Measurements from ENCODE around the gene MOBP.

The MOBP gene

DNA sequence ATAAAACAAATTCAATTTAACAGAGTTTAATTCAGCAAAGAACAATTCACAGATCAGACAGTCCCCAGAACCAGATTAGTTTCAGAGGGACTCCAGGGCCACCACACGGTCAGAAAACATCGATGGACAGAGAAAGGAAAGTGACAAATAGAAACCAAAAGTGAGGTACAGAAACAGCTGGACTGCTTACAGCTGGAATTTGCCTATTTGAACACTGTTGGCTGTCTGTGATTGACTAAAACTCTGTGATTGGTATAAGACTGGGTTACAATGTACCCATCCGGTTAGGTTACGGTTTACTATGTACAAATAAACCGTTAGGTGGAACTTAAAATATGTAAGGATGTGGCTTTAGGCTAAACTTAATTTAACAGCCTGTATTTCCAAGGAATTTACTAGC is 30.3 kb downstream of the MOBP start:
- Mint-ChIP-seq H3K4me1 (peaks cover 0 to 3% of the 10 kb centered on the region in 2 donors), H3K9me3 (no peaks in the 10 kb centered on the region), H3K27ac (no peak overlapping the region), H3K27me3 (peaks cover 34 to 43% of the 10 kb centered on the region in 2 donors), H3K4me3 (no peak overlapping the region), H3K36me3 (no peaks in the 10 kb centered on the region)
- ATAC-seq (replicated peaks) (no peak), DNase-seq (no peak)

DNA sequence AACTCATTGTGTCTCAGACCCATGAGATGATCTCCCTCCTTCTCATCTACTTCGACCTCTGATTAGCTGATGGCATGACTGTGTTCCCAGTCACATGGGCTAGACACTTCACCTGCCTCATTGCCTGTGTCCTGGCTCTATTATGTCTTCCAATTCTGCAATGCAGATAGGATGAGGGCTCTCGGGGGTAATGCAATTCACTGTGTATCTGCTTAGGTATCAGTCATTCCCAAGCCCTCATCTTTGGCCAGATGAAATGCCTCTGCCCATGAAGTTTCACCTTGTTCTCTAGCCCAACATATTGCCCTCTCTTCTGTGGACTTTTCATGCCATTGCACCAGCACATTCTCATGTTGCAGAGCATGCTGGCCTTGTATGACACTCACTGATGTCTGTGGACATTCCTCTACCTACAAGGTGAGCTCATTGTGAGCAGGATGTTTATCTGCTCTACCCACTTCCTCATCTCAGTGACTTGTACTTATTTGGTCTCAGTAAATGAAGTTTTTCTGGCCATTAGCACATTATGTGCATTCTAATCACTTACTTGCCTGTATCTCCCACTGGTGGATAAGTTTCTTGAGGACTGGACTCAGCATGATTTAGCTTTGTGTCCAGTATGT is 32.3 kb downstream of the MOBP start:
- no peaks in the 10 kb centered on the region for H3K9me3 Mint-ChIP-seq
- H3K27ac Mint-ChIP-seq = no peak overlapping the region
- H3K4me3 Mint-ChIP-seq = no peak overlapping the region
- no peak for DNase-seq
- H3K36me3 Mint-ChIP-seq = no peaks in the 10 kb centered on the region
- ATAC-seq (replicated peaks) = no peak
- H3K27me3 Mint-ChIP-seq = peaks cover 37 to 56% of the 10 kb centered on the region in 2 donors
- H3K4me1 Mint-ChIP-seq = peaks cover 0 to 3% of the 10 kb centered on the region in 2 donors

DNA sequence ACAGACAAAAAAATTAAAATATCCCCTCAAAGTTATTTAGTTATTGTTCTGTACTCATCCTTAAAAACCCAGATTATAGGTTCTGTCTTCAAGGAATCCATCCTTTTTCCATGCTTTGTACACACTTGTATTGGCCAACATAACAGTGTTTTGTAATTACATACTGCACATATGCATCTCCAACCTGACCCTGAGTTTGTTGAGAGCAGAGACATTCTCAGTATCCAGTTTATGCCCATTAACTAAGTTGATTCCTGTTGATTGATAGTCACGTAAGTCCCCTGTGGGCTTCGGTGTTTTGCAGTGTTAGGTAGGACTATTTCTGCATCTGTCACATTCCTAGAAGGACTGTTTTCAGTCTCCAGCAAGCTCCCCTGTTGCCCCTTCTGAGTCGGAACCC is 33.6 kb downstream of the MOBP start:
- no peaks in the 10 kb centered on the region for H3K9me3 Mint-ChIP-seq
- peaks cover 37 to 56% of the 10 kb centered on the region in 2 donors for H3K27me3 Mint-ChIP-seq
- H3K4me1 Mint-ChIP-seq = peaks cover 0 to 3% of the 10 kb centered on the region in 2 donors
- H3K27ac Mint-ChIP-seq = no peak overlapping the region
- H3K36me3 Mint-ChIP-seq = no peaks in the 10 kb centered on the region
- no peak overlapping the region for H3K4me3 Mint-ChIP-seq
- ATAC-seq (replicated peaks) = no peak
- no peak for DNase-seq

DNA sequence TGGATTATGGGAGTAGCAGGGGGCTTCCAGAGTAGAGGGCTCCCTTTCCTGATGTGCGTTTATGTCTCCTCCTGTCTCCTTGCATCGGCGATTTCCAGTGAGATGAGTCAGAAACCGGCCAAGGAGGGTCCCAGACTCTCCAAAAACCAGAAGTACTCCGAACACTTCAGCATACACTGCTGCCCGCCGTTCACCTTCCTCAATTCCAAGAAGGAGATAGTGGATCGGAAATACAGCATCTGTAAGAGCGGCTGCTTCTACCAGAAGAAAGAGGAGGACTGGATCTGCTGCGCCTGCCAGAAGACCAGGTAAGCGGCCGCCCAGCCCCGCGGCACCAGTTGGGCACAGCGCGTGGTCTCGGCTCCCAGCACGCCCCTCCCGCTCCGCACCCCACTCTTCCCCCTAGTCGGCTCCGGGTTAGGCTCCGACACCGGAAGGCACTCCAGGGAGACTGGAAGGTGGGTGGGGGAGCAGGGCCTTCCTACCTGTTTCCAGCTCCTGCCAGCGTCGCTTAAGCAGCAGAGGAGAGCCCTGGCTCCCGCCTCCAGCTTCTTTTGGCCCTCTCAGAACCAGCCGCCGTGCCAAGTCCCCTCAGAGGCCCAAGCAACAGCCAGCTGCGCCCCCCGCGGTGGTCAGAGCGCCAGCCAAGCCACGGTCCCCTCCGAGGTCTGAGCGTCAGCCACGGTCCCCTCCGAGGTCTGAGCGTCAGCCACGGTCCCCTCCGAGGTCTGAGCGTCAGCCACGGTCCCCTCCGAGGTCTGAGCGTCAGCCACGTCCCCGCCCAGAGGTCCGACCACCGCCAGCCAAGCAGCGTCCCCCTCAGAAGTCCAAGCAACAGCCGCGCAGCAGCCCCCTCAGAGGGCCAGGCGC is 34.7 kb downstream of the MOBP start:
- Mint-ChIP-seq H3K4me1 (peaks cover 0 to 3% of the 10 kb centered on the region in 2 donors), H3K4me3 (no peak overlapping the region), H3K27me3 (peaks cover 34 to 54% of the 10 kb centered on the region in 2 donors), H3K27ac (no peak overlapping the region), H3K9me3 (no peaks in the 10 kb centered on the region), H3K36me3 (no peaks in the 10 kb centered on the region)
- no peak for ATAC-seq (replicated peaks)
- no peak for DNase-seq

DNA sequence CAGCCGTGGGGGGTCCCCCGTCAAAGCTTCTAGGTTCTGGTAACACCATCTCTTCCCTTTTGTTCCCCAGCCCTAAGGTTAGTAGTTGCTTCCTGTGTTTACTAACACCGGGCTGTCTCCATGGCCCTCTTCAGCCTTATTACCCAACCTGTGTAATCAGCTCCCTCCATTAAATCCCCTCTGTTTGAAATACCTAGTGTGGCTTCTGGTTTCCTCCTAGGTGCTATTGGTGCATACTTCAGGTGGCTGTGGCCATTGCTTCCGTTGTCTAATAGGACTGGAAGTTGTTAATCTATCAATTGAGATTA is 35.3 kb downstream of the MOBP start:
- Mint-ChIP-seq H3K9me3 (no peaks in the 10 kb centered on the region), H3K36me3 (no peaks in the 10 kb centered on the region), H3K4me3 (no peak overlapping the region), H3K27me3 (peaks cover 32 to 51% of the 10 kb centered on the region in 2 donors), H3K4me1 (peaks cover 0 to 3% of the 10 kb centered on the region in 2 donors), H3K27ac (no peak overlapping the region)
- DNase-seq (no peak), ATAC-seq (replicated peaks) (no peak)

DNA sequence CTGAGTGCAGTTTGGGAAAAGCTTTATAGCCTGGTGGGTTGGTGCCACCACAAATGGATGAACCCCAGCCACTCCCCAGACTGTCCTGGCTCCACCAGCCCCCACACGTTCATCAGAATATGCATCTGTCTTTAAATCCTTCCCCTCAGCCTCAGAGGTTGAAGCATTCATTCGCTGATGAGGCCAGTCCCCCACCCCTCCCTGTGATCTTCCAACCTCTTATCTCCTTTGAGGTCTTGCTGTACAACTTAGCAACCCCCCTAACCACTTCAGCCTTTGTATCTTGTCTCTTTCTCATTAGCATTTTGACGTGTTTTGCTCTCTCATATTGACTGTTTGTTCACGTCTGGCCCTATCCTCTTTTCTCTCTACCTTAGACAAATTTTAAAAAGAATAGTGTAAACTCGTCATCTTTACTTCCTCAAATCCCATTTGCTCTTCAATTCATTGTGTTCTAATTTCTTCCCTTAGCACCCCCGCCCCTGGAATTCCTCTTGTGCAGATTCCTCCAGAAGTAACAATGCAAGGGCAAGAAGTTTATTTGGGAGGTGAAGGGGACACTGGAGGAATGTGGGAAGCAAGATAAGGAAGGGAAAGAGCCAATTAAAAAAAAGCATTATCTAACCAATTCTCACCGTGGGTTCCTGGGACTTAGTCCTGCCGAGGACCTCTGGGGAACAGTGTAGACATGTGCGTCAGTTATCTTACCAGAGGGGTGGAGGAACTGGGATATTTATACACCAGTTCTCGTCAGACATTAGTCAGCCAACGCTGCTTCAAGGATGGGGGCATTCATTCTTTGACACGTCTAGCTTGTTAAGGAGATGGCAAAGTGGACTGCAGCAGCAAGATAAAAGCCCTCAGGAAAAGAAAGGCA is 38.6 kb downstream of the MOBP start:
- Mint-ChIP-seq H3K27ac (no peak overlapping the region), H3K4me3 (no peak overlapping the region), H3K9me3 (no peaks in the 10 kb centered on the region), H3K4me1 (no peaks in the 10 kb centered on the region), H3K27me3 (peaks cover 13 to 20% of the 10 kb centered on the region in 2 donors), H3K36me3 (no peaks in the 10 kb centered on the region)
- DNase-seq (no peak), ATAC-seq (replicated peaks) (no peak)

DNA sequence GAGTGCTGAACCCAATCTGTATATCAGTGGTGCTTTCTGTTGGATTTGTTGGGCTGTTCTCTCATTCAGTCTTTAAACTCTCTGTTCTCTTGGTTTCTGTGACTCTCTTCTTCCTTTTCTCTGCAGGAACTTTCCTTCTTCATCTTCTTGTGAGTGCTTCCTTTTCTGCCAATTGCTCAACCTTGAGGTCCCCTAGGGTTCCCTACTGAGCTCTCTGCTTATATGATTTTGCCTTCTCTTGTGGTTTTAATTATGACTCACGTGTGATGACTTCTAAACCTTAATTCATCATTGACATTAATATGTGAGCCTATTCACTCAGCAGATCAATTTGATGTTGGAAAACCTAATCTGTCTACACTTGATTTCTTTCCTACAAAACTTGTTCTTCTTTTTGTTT is 39.4 kb downstream of the MOBP start:
- no peaks in the 10 kb centered on the region for H3K36me3 Mint-ChIP-seq
- no peak for ATAC-seq (replicated peaks)
- no peak for DNase-seq
- no peak overlapping the region for H3K4me3 Mint-ChIP-seq
- H3K27me3 Mint-ChIP-seq = peaks cover 9 to 15% of the 10 kb centered on the region in 2 donors
- H3K4me1 Mint-ChIP-seq = no peaks in the 10 kb centered on the region
- H3K9me3 Mint-ChIP-seq = no peaks in the 10 kb centered on the region
- no peak overlapping the region for H3K27ac Mint-ChIP-seq

DNA sequence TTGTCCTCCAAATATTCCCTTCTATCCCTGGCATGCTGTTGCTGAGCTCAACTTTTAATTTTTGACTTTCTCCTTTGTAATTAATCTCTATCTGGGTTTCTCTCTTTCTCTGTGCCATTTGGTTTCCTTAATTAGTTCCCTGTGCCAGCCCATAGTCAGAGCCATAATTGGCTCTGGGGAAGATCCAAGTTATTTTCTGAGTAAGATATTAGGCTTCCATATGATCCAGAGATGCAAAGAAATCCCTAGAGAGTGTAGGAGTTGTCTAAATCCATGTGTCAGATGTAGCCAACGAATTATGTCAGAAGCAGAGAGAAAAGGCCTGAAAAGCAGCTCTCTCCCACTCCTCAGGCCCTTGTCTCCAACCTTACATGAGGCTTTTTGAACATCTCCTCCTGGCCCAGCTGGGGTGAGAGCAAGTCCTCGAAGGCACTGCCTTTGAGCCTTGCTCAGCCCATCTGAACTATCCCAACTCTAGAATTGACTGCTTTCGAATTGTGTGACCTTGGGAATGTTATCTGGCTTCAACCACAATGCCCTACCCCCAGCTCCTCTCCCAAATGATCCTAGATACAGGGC is 46.4 kb downstream of the MOBP start:
- no peaks in the 10 kb centered on the region for H3K4me1 Mint-ChIP-seq
- no peak overlapping the region for H3K27ac Mint-ChIP-seq
- no peaks in the 10 kb centered on the region for H3K9me3 Mint-ChIP-seq
- no peaks in the 10 kb centered on the region for H3K36me3 Mint-ChIP-seq
- no peak for DNase-seq
- no peak for ATAC-seq (replicated peaks)
- peaks cover 7 to 14% of the 10 kb centered on the region in 2 donors for H3K27me3 Mint-ChIP-seq
- no peak overlapping the region for H3K4me3 Mint-ChIP-seq

DNA sequence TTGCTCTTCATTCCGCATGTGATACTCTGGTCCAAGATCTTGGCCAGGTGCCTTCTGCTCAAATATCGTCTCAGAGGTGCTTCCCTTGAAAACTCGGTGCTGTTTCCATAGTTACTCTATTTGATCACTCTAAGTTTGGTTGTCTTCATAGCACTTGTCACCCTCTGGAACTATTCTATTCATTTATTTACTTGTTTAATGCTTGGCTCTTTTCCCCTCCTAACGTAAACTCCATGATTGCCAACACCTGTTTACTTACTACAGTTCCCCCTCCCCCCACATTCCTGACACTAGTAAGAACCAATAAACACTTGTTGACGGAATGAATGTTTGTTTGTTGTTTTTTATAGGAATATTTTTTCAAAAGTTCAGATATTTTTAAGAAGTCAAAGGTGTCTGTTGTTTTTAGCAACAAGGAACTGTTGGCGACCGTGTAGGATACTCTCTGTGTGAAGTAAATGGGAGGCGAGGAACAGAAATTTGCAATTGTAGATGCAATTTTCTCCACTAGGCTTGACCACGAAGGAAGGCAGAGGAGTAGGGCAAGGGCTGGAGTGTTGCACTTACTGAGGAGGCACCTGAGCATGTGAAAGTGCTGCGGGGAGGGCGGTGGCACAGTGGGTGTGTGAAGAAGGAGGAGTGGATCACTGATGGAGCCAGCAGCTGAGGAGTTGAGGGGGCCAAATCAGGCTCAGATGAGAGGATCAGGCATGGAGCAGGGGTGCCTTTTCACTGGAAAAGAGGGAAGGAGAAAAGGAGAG is 48.4 kb downstream of the MOBP start:
- ATAC-seq (replicated peaks) (no peak), DNase-seq (no peak)
- Mint-ChIP-seq H3K4me1 (no peaks in the 10 kb centered on the region), H3K36me3 (no peaks in the 10 kb centered on the region), H3K9me3 (no peaks in the 10 kb centered on the region), H3K27ac (no peak overlapping the region), H3K4me3 (no peak overlapping the region), H3K27me3 (peaks cover 19 to 30% of the 10 kb centered on the region in 2 donors)

DNA sequence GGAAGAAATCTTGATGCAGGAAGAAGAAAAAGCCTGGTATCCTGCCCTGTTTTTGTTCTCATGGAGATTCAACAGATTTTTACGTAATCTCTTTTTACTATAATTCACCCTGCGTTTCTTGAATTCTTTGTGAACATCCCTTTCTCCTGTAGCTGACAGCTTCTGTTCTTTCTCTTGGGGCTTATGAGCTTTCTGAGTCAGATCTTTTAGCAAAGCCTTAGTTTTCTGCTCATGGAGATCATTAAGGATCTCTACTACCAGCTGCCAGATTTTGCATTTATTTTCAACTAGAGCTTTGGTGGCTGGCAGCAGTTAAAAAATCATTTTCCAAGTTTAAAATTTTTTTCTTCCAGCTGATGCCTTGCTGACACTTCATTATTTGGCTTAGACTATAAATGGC is 51.6 kb downstream of the MOBP start:
- no peak overlapping the region for H3K27ac Mint-ChIP-seq
- H3K4me3 Mint-ChIP-seq = no peak overlapping the region
- peaks cover 19 to 23% of the 10 kb centered on the region in 2 donors for H3K27me3 Mint-ChIP-seq
- no peaks in the 10 kb centered on the region for H3K4me1 Mint-ChIP-seq
- H3K9me3 Mint-ChIP-seq = peaks cover 1 to 2% of the 10 kb centered on the region in 2 donors
- no peaks in the 10 kb centered on the region for H3K36me3 Mint-ChIP-seq
- DNase-seq = no peak
- ATAC-seq (replicated peaks) = no peak

DNA sequence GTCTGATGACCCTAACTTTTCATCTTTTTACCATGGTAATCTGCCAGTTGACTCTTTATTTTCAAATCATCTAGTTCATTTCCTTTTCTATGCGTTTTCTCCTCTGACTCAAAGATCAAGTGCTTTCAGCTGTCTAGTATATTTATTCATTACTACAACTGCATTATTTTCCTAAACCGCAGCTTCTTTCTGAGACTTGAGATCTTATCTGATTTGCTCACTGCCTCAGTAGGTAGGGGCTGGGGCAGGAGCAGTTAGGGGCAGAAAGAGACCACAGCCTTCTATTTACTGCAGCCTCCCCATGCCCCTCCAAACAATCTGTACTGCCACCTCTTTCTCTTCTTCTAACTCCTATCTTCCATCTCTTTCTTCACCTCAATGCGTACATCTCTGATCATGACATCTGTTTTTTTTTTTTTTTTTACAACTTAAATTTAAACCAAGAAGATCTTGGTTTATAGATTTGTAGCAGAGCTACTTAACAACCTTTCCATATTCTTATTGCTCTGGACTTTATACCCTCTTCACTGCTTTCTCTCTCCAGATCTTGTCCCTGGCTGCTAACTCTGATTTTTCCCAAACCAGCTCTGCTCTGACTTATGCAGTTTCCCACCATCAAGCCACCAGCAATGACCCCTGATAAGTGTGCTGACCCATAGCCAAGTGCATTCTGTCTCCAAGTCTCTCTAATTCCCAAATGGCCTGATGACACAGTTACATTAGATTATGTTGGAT is 52.2 kb downstream of the MOBP start:
- Mint-ChIP-seq H3K4me1 (no peaks in the 10 kb centered on the region), H3K4me3 (no peak overlapping the region), H3K27me3 (peaks cover 17 to 19% of the 10 kb centered on the region in 2 donors), H3K36me3 (no peaks in the 10 kb centered on the region), H3K9me3 (peaks cover 3 to 7% of the 10 kb centered on the region in 2 donors), H3K27ac (no peak overlapping the region)
- ATAC-seq (replicated peaks) (no peak), DNase-seq (no peak)

DNA sequence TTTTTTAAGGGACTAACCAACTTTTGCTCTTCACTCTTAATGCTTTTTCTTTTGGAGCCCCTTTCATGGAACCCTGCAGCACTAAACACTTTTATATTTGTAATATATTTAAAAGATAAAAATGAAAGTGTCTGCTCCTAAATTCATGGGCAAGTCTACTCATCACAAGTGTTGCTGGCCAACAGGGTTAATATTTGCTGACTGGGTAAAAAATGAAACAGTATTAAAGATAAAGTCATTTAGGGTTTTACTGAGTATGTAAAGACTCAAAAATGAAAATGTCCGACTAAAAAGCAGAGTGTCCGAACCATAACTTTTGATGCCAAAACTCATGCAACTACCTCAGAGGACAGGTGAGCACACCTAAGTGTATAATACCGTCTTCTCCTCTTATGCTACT is 54.0 kb downstream of the MOBP start:
- Mint-ChIP-seq H3K36me3 (no peaks in the 10 kb centered on the region), H3K9me3 (peaks cover 9 to 12% of the 10 kb centered on the region in 2 donors), H3K4me3 (no peak overlapping the region), H3K4me1 (no peaks in the 10 kb centered on the region), H3K27me3 (peaks cover 16 to 17% of the 10 kb centered on the region in 2 donors), H3K27ac (no peak overlapping the region)
- no peak for ATAC-seq (replicated peaks)
- no peak for DNase-seq

DNA sequence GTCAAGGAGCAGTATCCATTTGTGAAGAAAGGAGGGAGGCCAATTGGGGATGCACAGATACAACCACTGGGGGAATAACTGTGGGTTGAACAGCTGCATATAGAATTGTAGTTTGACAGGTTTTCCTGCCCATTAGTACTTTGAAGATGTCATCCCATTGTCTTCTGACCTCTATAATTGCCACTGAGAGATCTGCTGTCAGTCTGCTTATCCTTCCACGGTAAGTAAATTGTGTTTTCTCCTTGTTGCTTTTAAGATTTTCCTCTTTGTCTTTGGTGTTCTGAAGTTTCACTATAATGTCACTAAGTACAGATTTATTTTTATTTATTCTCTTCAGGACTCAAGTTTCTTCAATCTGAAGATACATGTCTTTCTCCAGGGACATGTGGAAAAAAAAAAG is 56.6 kb downstream of the MOBP start:
- Mint-ChIP-seq H3K27ac (no peak overlapping the region), H3K9me3 (peaks cover 9 to 12% of the 10 kb centered on the region in 2 donors), H3K27me3 (peaks cover 15 to 26% of the 10 kb centered on the region in 2 donors), H3K4me3 (no peak overlapping the region), H3K36me3 (no peaks in the 10 kb centered on the region), H3K4me1 (no peaks in the 10 kb centered on the region)
- ATAC-seq (replicated peaks) = no peak
- DNase-seq = no peak

Data from stimulated activated naive B cell treated with anti-CD40 and anti-IgM and Interleukin-4, amounts not matched to agents 10 μg/mL and 1 μg/mL and 100 μg/mL, for 72 hours (primary cell).